Uterus (tissue), 4 donors: ENCODE results near the gene SIMC1. TPM values are rescaled to one million over a fixed set of nuclear protein-coding genes. Genes with fewer than 3 reads are reported as not detected.
"Not testable (repeated sequence)": the region's sequence is repeated elsewhere in the genome, so short reads cannot be mapped to it uniquely, and the experiment has no call there.

Experiments used
- DNase-seq, 2 donors: peaks; one replicate each; pipeline ENCODE4 v3.0.0-alpha.2; 2019 to 2020
- H3K27ac ChIP-seq, 2 donors: fragments of 200-600 bp; sonication (generic); 1 replicate in 1 of 2; 2 replicates in 1 of 2; pipeline ENCODE4 v1.5.1; 2016 to 2018
- H3K27me3 ChIP-seq, 2 donors: fragments of 200-600 bp; sonication (generic); one replicate each; pipeline ENCODE4 v1.5.1; 2018 to 2019; ENCODE audit warnings: control low read depth in 1 of 2
- H3K36me3 ChIP-seq, 2 donors: fragments of 200-600 bp; sonication (generic); one replicate each; pipeline ENCODE4 v1.5.1; 2019; ENCODE audit warnings: control low read depth in 1 of 2
- H3K4me1 ChIP-seq, 2 donors: fragments of 200-600 bp; sonication (generic); one replicate each; pipeline ENCODE4 v1.5.1; 2018 to 2019; ENCODE audit warnings: control low read depth in 1 of 2
- H3K4me3 ChIP-seq, 2 donors: fragments of 200-600 bp; sonication (generic); 1 replicate in 1 of 2; 2 replicates in 1 of 2; pipeline ENCODE4 v1.5.1; 2018 to 2019; ENCODE audit warnings: mild to moderate bottlenecking in 1 of 2
- H3K9me3 ChIP-seq, 2 donors: fragments of 200-600 bp; sonication (generic); one replicate each; pipeline ENCODE4 v1.5.1; 2019; ENCODE audit warnings: control low read depth in 1 of 2
- CTCF ChIP-seq, 4 experiments: fragments of 200-600 bp in 2 of 4; fragments of 450-650 bp in 2 of 4; sonication (generic) in 2 of 4; IDR thresholded peaks; one replicate each; pipeline ENCODE4 v1.5.1; 2016 to 2019; ENCODE audit warnings: antibody characterized with exemption in 4 of 4, mild to moderate bottlenecking in 2 of 4, moderate library complexity in 1 of 4
- POLR2A ChIP-seq, 2 donors: fragments of 450-650 bp; IDR thresholded peaks; one replicate each; pipeline ENCODE4 v1.6.1; 2016; ENCODE audit warnings: antibody characterized with exemption in 2 of 2, mild to moderate bottlenecking in 1 of 2, moderate library complexity in 1 of 2
- intact Hi-C: fragments of 100-400 bp; cut with DNase I; formaldehyde crosslinking; loops from one replicate; pipeline ENCODE4 v1.15.1; 2023; ENCODE audit warnings: low total_unique reads
- total RNA-seq, 4 donors: library from RNA; depleted of rRNA in 3 of 4; stranded (reverse); fragments of >200 nt in 3 of 4; gene quantifications; one replicate each; pipeline versions ENCODE4 v1.1.0 to v1.2.4, GENCODE V29; 2014 to 2023
- donor health status: DM: yes; HTN: yes; CAD: no.

SIMC1 gene
- 10 to 100 TPM in 2 of 4 donors, 1 to 10 TPM in 2; 1.5 to 43.0 (median 14.9) TPM for total RNA-seq

GRCh38 chr5:176237971-176238644 lies at the start of gene SIMC1:
TSS of gene SIMC1 (plus strand) at chr5:176238424. CDS start at chr5:176238509, 85 bp downstream.
- intact Hi-C loops, H3K36me3 ChIP-seq: not testable (repeated sequence)

GRCh38 chr5:176188506-176189193 lies 49.6 kb upstream of the SIMC1 start:
- Histone ChIP-seq H3K27ac (no peak overlapping the region), H3K4me1 (no peaks in the 10 kb centered on the region), H3K4me3 (no peak overlapping the region), H3K27me3 (no peaks in the 10 kb centered on the region), H3K9me3 (no peaks in the 10 kb centered on the region), H3K36me3 (no peaks in the 10 kb centered on the region)
- intact Hi-C loops = no loop called here
- no peak for DNase-seq
- TF ChIP-seq POLR2A (IDR thresholded peaks at IDR 0.05) (no peak), CTCF (IDR thresholded peaks at IDR 0.05) (no peak)

More at GRCh38 chr5:176237971-176238644, at the start of gene SIMC1:
- not testable (repeated sequence) for H3K9me3 ChIP-seq, H3K4me1 ChIP-seq, H3K27me3 ChIP-seq
- peak within 1 kb of the TSS; percentile 23 to 57 for H3K4me3 ChIP-seq
- peak in 1 of 2 donors; percentile 56 for DNase-seq
- peak within 1 kb of the TSS in 1 of 2 donors; percentile 11 for H3K27ac ChIP-seq

DNA sequence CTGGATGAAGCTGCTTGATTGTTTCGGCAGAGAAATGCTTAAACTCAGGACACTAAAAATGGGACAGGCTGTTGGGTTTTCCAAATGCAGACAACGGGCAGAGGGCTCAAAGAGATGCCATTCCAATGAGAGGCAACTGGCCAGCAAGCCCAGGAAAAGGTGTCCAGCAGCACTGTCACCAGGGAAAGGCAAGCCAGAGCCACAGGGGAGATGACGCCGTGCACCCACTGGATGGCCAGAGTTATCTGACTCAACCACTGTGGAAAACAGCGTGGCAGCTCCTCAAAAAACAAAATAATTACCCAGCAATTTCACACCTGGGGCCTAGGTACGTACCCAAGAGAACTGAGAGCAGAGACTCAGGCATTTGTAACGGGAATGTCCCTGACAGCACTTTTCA lies 48.4 kb upstream of the SIMC1 start:
- no peak overlapping the region for H3K27ac ChIP-seq
- DNase-seq = no peak
- intact Hi-C loops = no loop called here
- no peak overlapping the region for H3K4me3 ChIP-seq
- H3K4me1 ChIP-seq = no peaks in the 10 kb centered on the region
- no peaks in the 10 kb centered on the region for H3K27me3 ChIP-seq
- H3K9me3 ChIP-seq = no peaks in the 10 kb centered on the region
- TF ChIP-seq CTCF (IDR thresholded peaks at IDR 0.05) (no peak), POLR2A (IDR thresholded peaks at IDR 0.05) (no peak)
- H3K36me3 ChIP-seq = no peaks in the 10 kb centered on the region

GRCh38 chr5:176190886-176191755 lies 47.1 kb upstream of the SIMC1 start:
- TF ChIP-seq CTCF (IDR thresholded peaks at IDR 0.05) (no peak), POLR2A (IDR thresholded peaks at IDR 0.05) (no peak)
- Histone ChIP-seq H3K4me3 (no peak overlapping the region), H3K4me1 (no peaks in the 10 kb centered on the region), H3K27ac (no peak overlapping the region), H3K9me3 (no peaks in the 10 kb centered on the region), H3K27me3 (no peaks in the 10 kb centered on the region), H3K36me3 (no peaks in the 10 kb centered on the region)
- no peak for DNase-seq
- intact Hi-C loops = no loop called here

DNA sequence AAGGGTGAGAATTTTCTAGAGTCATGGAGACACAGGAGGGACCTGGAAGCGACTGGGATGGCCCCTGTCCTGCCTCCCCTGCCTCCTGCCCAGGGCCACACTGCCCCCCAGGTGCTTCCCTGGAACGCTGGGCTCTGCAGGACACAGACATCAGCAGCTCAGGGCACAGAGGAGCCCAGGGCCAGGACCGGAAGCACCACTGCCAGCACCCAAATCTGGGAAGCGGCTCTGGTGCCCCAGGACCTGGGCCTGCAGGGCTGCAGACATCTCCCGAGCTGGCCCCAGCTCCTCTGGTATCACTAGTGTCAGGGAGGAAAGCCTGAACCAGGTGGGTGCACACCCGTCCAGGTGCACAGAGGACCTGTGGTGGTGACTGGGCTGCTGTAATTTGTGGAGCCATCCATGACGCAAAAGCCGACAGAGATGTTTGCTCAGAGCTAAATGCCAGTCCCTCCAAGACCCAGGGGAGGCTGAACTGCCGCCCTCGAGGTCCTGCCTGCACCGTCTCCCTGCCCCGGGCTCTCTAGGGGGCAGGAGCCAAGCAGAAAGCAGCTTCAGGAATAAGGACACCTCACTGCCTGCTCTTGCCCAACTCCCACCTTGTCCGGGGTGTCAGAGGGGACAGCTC lies 46.0 kb upstream of the SIMC1 start:
- DNase-seq = no peak
- Histone ChIP-seq H3K27me3 (no peaks in the 10 kb centered on the region), H3K9me3 (no peaks in the 10 kb centered on the region), H3K27ac (no peak overlapping the region), H3K4me1 (no peaks in the 10 kb centered on the region), H3K36me3 (no peaks in the 10 kb centered on the region), H3K4me3 (no peak overlapping the region)
- intact Hi-C loops = no loop called here
- TF ChIP-seq CTCF (IDR thresholded peaks at IDR 0.05) = no peak
- no peak for TF ChIP-seq POLR2A (IDR thresholded peaks at IDR 0.05)

- intact Hi-C loops, H3K36me3 ChIP-seq, H3K9me3 ChIP-seq, H3K27ac ChIP-seq, DNase-seq, H3K4me3 ChIP-seq, H3K4me1 ChIP-seq, H3K27me3 ChIP-seq: not testable (repeated sequence)
These were observed 45.5 kb upstream of the SIMC1 start for GRCh38 chr5:176192722-176193117.

DNA sequence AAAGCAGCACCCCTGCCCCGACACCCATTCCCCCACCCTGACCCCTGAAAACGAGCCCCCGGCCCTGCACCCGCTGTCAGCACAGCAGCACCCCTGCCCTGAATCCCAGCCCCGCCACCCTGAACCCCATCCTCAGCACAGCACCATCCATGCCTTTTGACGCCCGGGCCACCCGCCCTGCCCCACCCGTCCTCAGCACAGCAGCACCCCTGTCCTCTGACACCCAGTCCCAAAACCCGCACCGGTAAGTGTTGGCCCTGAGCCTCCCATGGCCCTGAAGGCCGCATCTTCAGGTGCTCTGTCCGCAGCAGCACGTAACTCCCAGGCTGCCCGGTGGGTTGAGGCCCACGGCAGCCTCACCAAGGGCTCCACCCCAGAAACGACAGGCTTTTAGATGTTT lies 44.6 kb upstream of the SIMC1 start:
- DNase-seq, H3K27me3 ChIP-seq, H3K36me3 ChIP-seq, intact Hi-C loops, H3K4me3 ChIP-seq, H3K4me1 ChIP-seq, H3K9me3 ChIP-seq, H3K27ac ChIP-seq: not testable (repeated sequence)
